ENCODE results near the gene SOAT1.
"Not testable (repeated sequence)": the region's sequence is repeated elsewhere in the genome, so short reads cannot be mapped to it uniquely, and the experiment has no call there.

Gene SOAT1

GRCh38 chr1:179353546-179353945 is 59.9 kb downstream of the SOAT1 start:
- TF ChIP-seq OSR1 (CRISPR knock-in tag; IDR thresholded peaks at IDR 0.05) (no peak), TSHZ2 (CRISPR knock-in tag; IDR thresholded peaks at IDR 0.05) (no peak), TCF4 (CRISPR knock-in tag; IDR thresholded peaks at IDR 0.05; ENCODE audit: borderline replicate concordance) (no peak), RARB (CRISPR knock-in tag; IDR thresholded peaks at IDR 0.05) (no peak), ISL1 (CRISPR knock-in tag; IDR thresholded peaks at IDR 0.05) (no peak), PATZ1 (CRISPR knock-in tag; IDR thresholded peaks at IDR 0.05; ENCODE audit: borderline replicate concordance) (no peak), POU6F1 (CRISPR knock-in tag; IDR thresholded peaks at IDR 0.05; ENCODE audit: borderline replicate concordance, low read depth) (no peak), ZFP3 (CRISPR knock-in tag; IDR thresholded peaks at IDR 0.05) (no peak), CSRNP3 (CRISPR knock-in tag; IDR thresholded peaks at IDR 0.05) (no peak), PPARA (CRISPR knock-in tag; IDR thresholded peaks at IDR 0.05; ENCODE audit: borderline replicate concordance) (no peak), ZNF8 (CRISPR knock-in tag; IDR thresholded peaks at IDR 0.05) (no peak), ARNTL (CRISPR knock-in tag; IDR thresholded peaks at IDR 0.05; ENCODE audit: borderline replicate concordance, low read depth) (no peak), ZNF70 (CRISPR knock-in tag; IDR thresholded peaks at IDR 0.05) (no peak), ZFP30 (CRISPR knock-in tag; IDR thresholded peaks at IDR 0.05) (no peak), ZC3H10 (CRISPR knock-in tag; IDR thresholded peaks at IDR 0.05) (no peak), CSDC2 (CRISPR knock-in tag; IDR thresholded peaks at IDR 0.05) (no peak), SNAI2 (CRISPR knock-in tag; IDR thresholded peaks at IDR 0.05) (no peak), ESRRG (CRISPR knock-in tag; IDR thresholded peaks at IDR 0.05) (no peak)

GRCh38 chr1:179361631-179362030 is 68.0 kb downstream of the SOAT1 start:
- ATAC-seq: not testable (repeated sequence)

More at GRCh38 chr1:179353546-179353945, 59.9 kb downstream of the SOAT1 start:
- peak; percentile 70 for ATAC-seq

- no peak for TF ChIP-seq CSRNP3 (CRISPR knock-in tag; IDR thresholded peaks at IDR 0.05)
- TF ChIP-seq ZC3H10 (CRISPR knock-in tag; IDR thresholded peaks at IDR 0.05): peak; percentile 36; the same call in 1 of the 2 replicates
- TF ChIP-seq RARB (CRISPR knock-in tag; IDR thresholded peaks at IDR 0.05): no peak
- no peak for TF ChIP-seq ZFP30 (CRISPR knock-in tag; IDR thresholded peaks at IDR 0.05)
- TF ChIP-seq ZNF8 (CRISPR knock-in tag; IDR thresholded peaks at IDR 0.05): no peak
- ATAC-seq: peak; percentile 94
Observed at GRCh38 chr1:179365342-179366092, 71.9 kb downstream of the SOAT1 start, which contains the start of gene AXDND1. TSS of gene AXDND1 (plus strand) at chr1:179365971. CDS start at chr1:179366510, 539 bp downstream.
